Daoy (cell line): ENCODE results near the gene TMC6. TPM values are rescaled to one million over a fixed set of nuclear protein-coding genes. Genes with fewer than 3 reads are reported as not detected.

Source experiments
- DNase-seq: peaks from one replicate; pipeline ENCODE4 v3.0.0-alpha.2; 2015; ENCODE audit warnings: low read depth
- total RNA-seq: library from RNA; depleted of rRNA; stranded (reverse); fragments of >200 nt; shearing (Covaris generic); gene quantifications from 2 replicates; pipeline ENCODE4 v1.2.3, GENCODE V29; 2014

Gene TMC6
- total RNA-seq, 1 experiment from 2014 or later: 0.80 TPM

DNA sequence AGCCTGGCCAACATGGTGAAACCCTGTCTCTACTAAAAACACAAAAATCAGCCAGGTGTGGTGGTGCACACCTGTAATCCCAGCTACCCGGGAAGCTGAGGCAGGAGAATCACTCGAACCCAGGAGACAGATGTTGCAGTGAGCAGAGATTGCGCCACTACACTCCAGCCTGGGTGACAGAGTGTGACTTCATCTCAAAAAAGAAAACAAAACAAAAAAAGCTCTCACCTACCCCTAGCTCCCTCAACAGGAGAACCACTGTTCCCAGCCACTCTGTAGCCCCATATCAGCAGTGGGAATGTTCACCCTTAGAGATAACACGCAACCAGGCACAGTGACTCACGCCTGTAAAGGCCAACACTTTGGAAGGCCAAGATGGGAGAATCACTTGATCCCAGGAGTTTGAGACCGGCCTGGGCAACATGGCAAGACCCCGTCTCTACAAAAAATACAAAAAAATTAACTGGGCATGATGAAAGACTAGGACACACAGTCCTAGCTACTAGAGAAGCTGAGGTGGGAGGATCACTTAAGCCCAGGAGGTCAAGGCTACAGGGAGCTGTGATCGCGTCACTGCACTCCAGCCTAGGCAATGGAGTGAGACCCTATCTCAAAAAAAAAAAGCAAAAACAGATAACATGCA lies 7.4 kb upstream of the TMC6 start:
- DNase-seq: no peak

- DNase-seq: no peak
Measured at GRCh38 chr17:78134899-78135385, 6.4 kb upstream of the TMC6 start.

DNA sequence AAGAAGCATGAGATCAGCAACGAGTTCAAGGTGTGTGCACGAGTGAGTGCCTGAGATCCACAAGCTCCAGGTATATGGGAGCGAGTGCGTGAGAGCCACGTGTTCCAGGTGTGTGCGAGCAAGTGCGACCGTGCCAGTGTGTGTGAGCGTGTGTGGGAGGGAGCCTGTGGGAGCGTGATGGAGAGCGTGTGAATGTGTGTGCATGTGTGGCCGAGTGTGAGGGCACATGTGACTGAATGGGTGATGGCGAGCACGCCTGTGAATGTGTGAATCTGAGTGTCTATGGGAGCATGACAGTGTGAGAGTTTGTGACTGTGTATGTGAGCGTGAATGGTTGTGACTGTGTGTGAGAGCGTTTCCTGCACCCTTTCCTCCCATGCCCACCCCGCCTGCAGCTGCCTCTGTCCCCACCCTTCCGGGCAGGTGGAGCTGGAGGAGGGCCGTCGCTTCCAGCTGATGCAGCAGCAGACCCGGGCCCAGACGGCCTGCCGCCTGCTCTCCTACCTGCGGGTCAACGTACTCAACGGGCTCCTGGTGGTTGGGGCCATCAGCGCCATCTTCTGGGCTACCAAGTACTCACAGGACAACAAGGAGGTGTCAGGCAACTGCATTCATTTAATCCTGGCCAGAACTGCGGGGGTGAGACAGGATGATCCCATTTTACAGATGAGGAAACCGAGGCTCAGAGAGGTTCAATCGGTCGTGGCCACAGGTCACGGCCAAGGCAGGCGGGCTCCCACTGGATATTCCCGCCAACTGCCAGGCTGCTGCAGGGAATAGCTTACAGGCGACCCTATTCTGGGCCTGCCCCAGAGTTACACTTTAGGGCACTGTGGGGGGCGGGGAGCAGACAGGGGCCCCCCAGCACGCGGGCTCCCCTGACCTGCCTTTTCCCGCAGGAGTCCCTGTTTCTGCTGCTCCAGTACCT lies 5.7 kb upstream of the TMC6 start:
- peak; percentile 67 for DNase-seq

GRCh38 chr17:78133179-78133951 lies 4.8 kb upstream of the TMC6 start:
- DNase-seq: no peak

- no peak for DNase-seq
Measured at GRCh38 chr17:78132767-78133178, 4.2 kb upstream of the TMC6 start.

- DNase-seq: no peak
Measured at GRCh38 chr17:78132084-78132676, 3.6 kb upstream of the TMC6 start.

DNA sequence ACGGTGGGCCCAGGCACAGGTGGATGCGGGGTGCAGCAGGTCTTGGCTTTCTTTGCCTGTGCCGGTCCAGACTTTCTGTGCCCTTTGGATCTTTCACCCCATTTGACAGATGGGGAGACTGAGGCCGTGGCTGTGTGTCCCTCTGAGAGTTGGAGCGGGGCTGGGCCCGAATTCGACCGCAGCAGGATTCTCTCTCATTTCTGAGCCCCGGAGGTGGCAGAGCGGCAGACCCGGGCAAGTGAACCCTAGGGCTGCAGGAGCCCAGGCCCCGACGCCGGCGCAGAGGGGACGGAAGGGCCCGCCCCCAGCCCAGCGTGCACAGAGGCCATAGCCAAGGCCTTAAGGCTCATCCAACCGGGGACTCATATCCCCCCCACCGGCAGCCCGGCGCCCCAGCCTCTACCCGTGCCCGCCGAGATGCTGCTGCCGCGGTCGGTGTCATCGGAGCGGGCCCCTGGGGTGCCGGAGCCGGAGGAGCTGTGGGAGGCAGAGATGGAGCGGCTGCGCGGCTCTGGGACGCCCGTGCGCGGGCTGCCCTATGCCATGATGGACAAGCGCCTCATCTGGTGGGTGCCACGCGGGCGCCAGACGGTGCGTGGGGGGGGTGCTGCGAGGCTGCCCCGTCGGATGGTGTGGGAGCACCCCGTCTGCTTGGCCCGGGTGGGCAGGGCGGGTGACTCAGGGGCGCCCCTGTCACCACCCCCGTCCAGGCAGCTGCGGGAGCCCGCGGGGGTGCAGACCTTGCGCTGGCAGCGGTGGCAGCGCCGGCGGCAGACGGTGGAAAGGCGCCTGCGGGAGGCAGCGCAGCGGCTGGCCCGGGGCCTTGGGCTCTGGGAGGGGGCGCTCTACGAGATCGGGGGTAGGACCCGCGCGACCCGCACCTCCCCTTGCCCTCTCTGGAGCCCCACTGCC lies 2.9 kb upstream of the TMC6 start:
- DNase-seq: no peak

DNA sequence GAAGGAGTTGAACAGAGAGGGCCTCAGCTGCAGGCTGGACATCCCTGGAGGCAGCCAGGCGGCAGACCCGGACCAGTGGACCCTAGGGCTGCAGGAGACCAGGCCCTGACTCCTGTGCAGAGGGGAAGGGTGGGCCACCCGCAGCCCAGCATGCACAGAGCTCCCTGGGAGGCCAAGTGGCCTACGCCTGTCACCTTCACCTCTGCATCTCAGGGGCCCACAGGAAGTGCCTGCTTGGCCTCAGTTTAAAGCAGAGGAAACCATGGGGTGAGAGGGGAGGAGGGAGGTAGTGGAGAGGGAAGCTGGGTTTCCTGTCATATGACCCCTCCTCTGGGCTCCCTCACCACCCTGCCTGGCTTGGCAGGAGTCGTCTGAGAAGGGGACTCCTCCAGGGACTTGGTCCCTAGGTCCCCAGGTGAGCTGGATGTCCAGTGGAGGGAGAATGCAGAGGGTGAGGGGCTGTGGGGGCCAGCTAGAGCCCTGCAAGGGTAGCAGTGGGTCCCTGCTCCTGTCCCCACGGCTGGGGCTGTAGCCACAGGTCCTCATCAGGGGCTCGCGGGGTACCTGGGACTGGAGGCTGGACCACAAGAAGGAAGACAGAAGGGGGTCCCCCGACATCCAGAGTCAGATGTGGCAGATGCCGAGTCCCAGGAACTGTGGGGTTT lies 2.0 kb upstream of the TMC6 start, which contains the start of gene TMC8:
TMC8 (plus strand) TSS at position 335 of the 665 bp plus-strand sequence. CDS start 818 bp downstream, outside the sequence.
- DNase-seq: no peak

DNA sequence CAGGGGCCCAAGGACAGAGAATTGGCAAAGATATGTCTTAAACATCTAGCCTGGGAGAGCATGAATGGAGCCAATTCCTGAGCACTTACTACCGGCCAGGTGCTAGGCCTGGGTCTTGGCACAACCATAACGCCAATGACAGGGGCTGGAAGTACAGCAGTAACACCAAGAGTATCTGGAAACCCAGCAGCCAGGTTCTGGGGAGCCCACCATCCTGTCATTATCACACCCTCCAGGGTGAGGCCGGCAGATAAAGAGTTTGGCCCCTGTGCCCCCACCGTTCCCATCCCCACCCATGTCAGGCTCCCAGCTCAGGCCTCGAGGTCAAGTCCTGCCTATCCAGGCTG lies 1.5 kb upstream of the TMC6 start:
- no peak for DNase-seq

- DNase-seq: no peak
Measured at GRCh38 chr17:78129351-78130089, 965 bp upstream of the TMC6 start.

GRCh38 chr17:78127888-78128550 lies 536 bp downstream of the TMC6 start:
- DNase-seq: no peak

DNA sequence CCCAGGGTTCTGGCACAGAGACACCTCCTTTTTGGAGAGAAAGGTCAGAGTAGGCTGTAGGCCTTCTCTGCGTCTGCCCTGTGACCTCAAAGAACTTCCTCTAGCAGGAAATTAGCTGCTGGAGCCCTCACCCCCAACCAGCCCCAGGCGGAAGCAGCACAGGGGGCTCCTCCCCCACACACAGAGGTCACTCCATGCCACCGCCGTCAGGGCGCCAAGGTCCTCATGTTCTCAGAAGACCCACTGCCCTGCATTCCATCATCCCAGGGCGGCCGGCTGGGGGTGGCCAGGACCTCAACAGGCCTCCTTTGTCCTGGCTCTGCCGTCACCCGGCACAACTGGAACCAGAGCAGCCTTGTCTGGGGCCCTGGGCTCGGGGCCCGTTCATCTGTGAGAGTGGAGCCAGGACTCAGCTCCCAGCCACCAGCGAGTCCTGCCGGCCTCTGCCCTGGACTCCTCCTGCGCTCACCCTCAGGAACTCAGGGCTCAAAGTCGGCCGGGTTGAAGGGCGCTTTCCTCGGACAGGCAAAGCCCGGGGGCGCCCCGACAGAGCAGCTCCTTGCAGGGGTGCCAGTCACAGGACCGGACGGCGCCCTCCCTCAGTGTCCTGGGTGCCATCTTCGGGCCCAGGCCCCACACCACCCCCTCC lies 1.2 kb downstream of the TMC6 start:
- no peak for DNase-seq

- DNase-seq: no peak
Measured at GRCh38 chr17:78126895-78127238, 1.7 kb downstream of the TMC6 start.

- DNase-seq: no peak
Measured at GRCh38 chr17:78125976-78126894, 2.3 kb downstream of the TMC6 start.

DNA sequence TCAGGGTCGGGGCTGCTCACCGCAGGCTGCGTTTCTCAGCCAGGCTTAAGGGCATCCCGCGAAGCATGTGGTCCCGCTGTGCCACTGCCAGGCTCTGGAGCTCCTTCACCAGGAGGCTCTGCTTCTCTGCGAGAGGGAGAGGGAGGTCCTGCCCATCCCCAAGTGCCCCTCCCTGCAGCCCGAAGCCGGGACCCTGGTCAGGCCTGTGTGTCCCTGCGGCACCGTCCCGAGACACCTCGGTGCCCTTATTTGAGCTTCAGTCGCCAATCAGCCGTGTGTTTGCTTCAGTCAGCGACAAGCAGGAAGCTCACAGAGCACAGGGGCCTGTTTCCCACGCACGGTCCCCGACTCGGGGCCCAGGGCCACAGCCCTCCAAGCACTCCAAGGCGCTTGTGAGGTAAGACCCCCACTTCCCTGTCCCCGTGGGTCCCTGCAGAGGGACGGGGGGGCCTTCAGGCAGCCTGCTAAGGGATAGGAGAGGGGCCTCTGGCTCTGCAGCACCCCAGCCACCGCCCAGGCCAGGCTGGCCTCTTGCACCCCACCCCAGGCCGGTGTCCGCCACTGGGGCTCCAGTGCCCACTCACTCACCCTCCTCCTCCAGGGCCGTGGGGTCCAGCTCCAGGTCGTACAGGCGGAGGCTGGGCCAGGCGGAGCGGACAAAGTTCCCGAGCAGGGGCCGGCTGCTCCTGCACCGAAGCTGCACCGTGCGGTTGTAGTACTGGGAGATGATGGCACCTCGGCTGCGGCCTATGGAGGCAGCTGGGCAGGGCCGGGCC lies 3.2 kb downstream of the TMC6 start:
- DNase-seq: no peak

GRCh38 chr17:78124836-78125137 lies 3.8 kb downstream of the TMC6 start:
- DNase-seq: no peak
